Activated CD4-positive, alpha-beta memory T cell treated with anti-CD3 and anti-CD28 coated beads for 36 hours (primary cell): ENCODE results near the gene RERE. TPM values are rescaled to one million over a fixed set of nuclear protein-coding genes. Genes with fewer than 3 reads are reported as not detected.

ENCODE experiments used
- CTCF ChIA-PET: fragments of 350-600 bp; sonication (Branson Sonifier 250); formaldehyde crosslinking; loops from one replicate; lab custom pipeline; 2021; ENCODE audit warnings: antibody characterized with exemption, inconsistent platforms; lab: Charles Lee
- POLR2A ChIA-PET: fragments of 350-600 bp; sonication (Branson Sonifier 250); formaldehyde crosslinking; loops from one replicate; lab custom pipeline; 2021; ENCODE audit warnings: antibody characterized with exemption; lab: Charles Lee
- DNase-seq: peaks from one replicate; pipeline ENCODE4 v3.0.0-alpha.2; 2020
- H3K27ac Mint-ChIP-seq: one replicate; pipeline ENCODE4 v1.8.0; 2021; ENCODE audit warnings: mixed read lengths
- H3K27me3 Mint-ChIP-seq: one replicate; pipeline ENCODE4 v1.8.0; 2021; ENCODE audit warnings: mixed read lengths
- H3K36me3 Mint-ChIP-seq: one replicate; pipeline ENCODE4 v1.8.0; 2021; ENCODE audit warnings: mixed read lengths
- H3K4me1 Mint-ChIP-seq: one replicate; pipeline ENCODE4 v1.8.0; 2021; ENCODE audit warnings: low read depth, mixed read lengths
- H3K4me3 Mint-ChIP-seq: one replicate; pipeline ENCODE4 v1.8.0; 2021; ENCODE audit warnings: mild to moderate bottlenecking, mixed read lengths
- H3K9me3 Mint-ChIP-seq: one replicate; pipeline ENCODE4 v1.8.0; 2021; ENCODE audit warnings: mixed read lengths
- intact Hi-C: fragments of 100-400 bp; cut with micrococcal nuclease; formaldehyde crosslinking; loops from one replicate; pipeline ENCODE4 v1.15.1; 2023
- total RNA-seq, 2 experiments: library from RNA; stranded (reverse); gene quantifications; one replicate each; pipeline ENCODE4 v1.2.3, GENCODE V29; 2021

RERE gene
- total RNA-seq, 2 experiments from 2014 or later: 45.0 to 50.5 TPM

- intact Hi-C loops: loop anchor here (1.0 to 10.0 kb wide), 9 partner anchors 12 to 477 kb away; partner anchors contain the start of gene ENO1
- DNase-seq: peak; percentile 36
- no peaks in the 10 kb centered on the region for H3K9me3 Mint-ChIP-seq
- peaks cover 13% of the 10 kb centered on the region for H3K36me3 Mint-ChIP-seq
- H3K4me1 Mint-ChIP-seq: peaks cover 67% of the 10 kb centered on the region
- CTCF ChIA-PET: interaction anchor here (1.0 to 6.1 kb wide), 5 partner anchors 10 to 205 kb away, joined by 3 to 28 read pairs (median 5); no protein-coding TSS in a partner anchor
- no peaks in the 10 kb centered on the region for H3K27me3 Mint-ChIP-seq
- H3K4me3 Mint-ChIP-seq: no peak overlapping the region
- H3K27ac Mint-ChIP-seq: peak overlapping the region; percentile 70
- POLR2A ChIA-PET: interaction anchor here (0.6 to 1.8 kb wide), 9 partner anchors 10 to 457 kb away, joined by 3 to 14 read pairs (median 4); no protein-coding TSS in a partner anchor
Observed at GRCh38 chr1:8397511-8397910, 419.9 kb downstream of the RERE start.

GRCh38 chr1:8396786-8397406, 420.5 kb downstream of the RERE start:
- Mint-ChIP-seq H3K27me3 (no peaks in the 10 kb centered on the region), H3K36me3 (peaks cover 8% of the 10 kb centered on the region), H3K27ac (peak overlapping the region; percentile 70), H3K4me1 (peaks cover 70% of the 10 kb centered on the region), H3K4me3 (peak overlapping the region; percentile 1), H3K9me3 (no peaks in the 10 kb centered on the region)
- CTCF ChIA-PET: interaction anchor here (1.0 to 6.1 kb wide), 5 partner anchors 11 to 80 kb away, joined by 3 to 28 read pairs (median 4); no protein-coding TSS in a partner anchor
- intact Hi-C loops: loop anchor here (1.0 to 10.0 kb wide), 9 partner anchors 12 to 478 kb away; partner anchors contain the start of gene ENO1
- peak; percentile 69 for DNase-seq
- POLR2A ChIA-PET: interaction anchor here (0.6 to 1.8 kb wide), 9 partner anchors 10 to 457 kb away, joined by 3 to 14 read pairs (median 4); no protein-coding TSS in a partner anchor

- no peaks in the 10 kb centered on the region for H3K9me3 Mint-ChIP-seq
- H3K4me3 Mint-ChIP-seq: peak overlapping the region; percentile 63
- ChIA-PET CTCF (interaction anchor here (1.0 to 6.1 kb wide), 3 partner anchors 14 to 47 kb away, joined by 4 to 28 read pairs (median 4); no protein-coding TSS in a partner anchor), POLR2A (interaction anchor here (1.0 to 1.8 kb wide), 5 partner anchors 11 to 471 kb away, joined by 3 to 14 read pairs (median 5); no protein-coding TSS in a partner anchor)
- DNase-seq: no peak
- peaks cover 9% of the 10 kb centered on the region for H3K36me3 Mint-ChIP-seq
- peaks cover 72% of the 10 kb centered on the region for H3K4me1 Mint-ChIP-seq
- no peaks in the 10 kb centered on the region for H3K27me3 Mint-ChIP-seq
- intact Hi-C loops: loop anchor here (5.0 to 10.0 kb wide), 4 partner anchors 266 to 479 kb away; partner anchors contain the start of gene ENO1
- H3K27ac Mint-ChIP-seq: peak overlapping the region; percentile 79
Observed at GRCh38 chr1:8396083-8396785, 421.2 kb downstream of the RERE start.

- intact Hi-C loops: loop anchor here (1.0 to 10.0 kb wide), 5 partner anchors 145 to 479 kb away; partner anchors contain the start of gene ENO1
- H3K4me1 Mint-ChIP-seq: peaks cover 80% of the 10 kb centered on the region
- H3K4me3 Mint-ChIP-seq: peak overlapping the region; percentile 63
- H3K27me3 Mint-ChIP-seq: no peaks in the 10 kb centered on the region
- ChIA-PET POLR2A (interaction anchor here (0.5 to 1.0 kb wide), 3 partner anchors 333 to 472 kb away, joined by 3 read pairs; no protein-coding TSS in a partner anchor), CTCF (interaction anchor here (6.1 kb wide), 1 partner anchor 14 kb away, joined by 28 read pairs; no protein-coding TSS in a partner anchor)
- no peak for DNase-seq
- peaks cover 10% of the 10 kb centered on the region for H3K36me3 Mint-ChIP-seq
- H3K27ac Mint-ChIP-seq: peak overlapping the region; percentile 79
- H3K9me3 Mint-ChIP-seq: no peaks in the 10 kb centered on the region
Observed at GRCh38 chr1:8395433-8395866, 422.0 kb downstream of the RERE start.

- Mint-ChIP-seq H3K4me3 (peak overlapping the region; percentile 63), H3K36me3 (peaks cover 13% of the 10 kb centered on the region), H3K27ac (peak overlapping the region; percentile 79), H3K4me1 (peaks cover 87% of the 10 kb centered on the region), H3K27me3 (no peaks in the 10 kb centered on the region), H3K9me3 (no peaks in the 10 kb centered on the region)
- peak; percentile 67 for DNase-seq
- ChIA-PET POLR2A (interaction anchor here (1.1 kb wide), 1 partner anchor 27 kb away, joined by 3 read pairs; no protein-coding TSS in a partner anchor), CTCF (interaction anchor here (6.1 kb wide), 1 partner anchor 15 kb away, joined by 28 read pairs; no protein-coding TSS in a partner anchor)
- intact Hi-C loops: loop anchor here (1.0 to 10.0 kb wide), 5 partner anchors 146 to 480 kb away; partner anchors contain the start of gene ENO1
Observed at GRCh38 chr1:8394456-8395321, 422.8 kb downstream of the RERE start.

- Mint-ChIP-seq H3K27ac (peak overlapping the region; percentile 28), H3K4me1 (peaks cover 84% of the 10 kb centered on the region), H3K36me3 (peaks cover 14% of the 10 kb centered on the region), H3K9me3 (no peaks in the 10 kb centered on the region), H3K4me3 (no peak overlapping the region), H3K27me3 (no peaks in the 10 kb centered on the region)
- CTCF ChIA-PET: no interaction called here
- intact Hi-C loops: loop anchor here (10.0 kb wide), 2 partner anchors 312 to 482 kb away; partner anchors contain the start of gene ENO1
- DNase-seq: no peak
- POLR2A ChIA-PET: no interaction called here
Observed at GRCh38 chr1:8392522-8392921, 424.9 kb downstream of the RERE start.

GRCh38 chr1:8390707-8391106, 426.7 kb downstream of the RERE start:
- intact Hi-C loops: loop anchor here (10.0 kb wide), 2 partner anchors 314 to 484 kb away; partner anchors contain the start of gene ENO1
- Mint-ChIP-seq H3K4me3 (no peak overlapping the region), H3K27ac (peak overlapping the region; percentile 6), H3K36me3 (peaks cover 18% of the 10 kb centered on the region), H3K4me1 (peaks cover 80% of the 10 kb centered on the region), H3K9me3 (no peaks in the 10 kb centered on the region), H3K27me3 (no peaks in the 10 kb centered on the region)
- POLR2A ChIA-PET: interaction anchor here (1.1 kb wide), 1 partner anchor 130 kb away, joined by 3 read pairs; no protein-coding TSS in a partner anchor
- CTCF ChIA-PET: interaction anchor here (1.4 kb wide), 1 partner anchor 12 kb away, joined by 4 read pairs; no protein-coding TSS in a partner anchor
- DNase-seq: no peak

- peaks cover 17% of the 10 kb centered on the region for H3K36me3 Mint-ChIP-seq
- ChIA-PET CTCF (no interaction called here), POLR2A (no interaction called here)
- peak overlapping the region; percentile 59 for H3K27ac Mint-ChIP-seq
- H3K4me3 Mint-ChIP-seq: no peak overlapping the region
- no peaks in the 10 kb centered on the region for H3K9me3 Mint-ChIP-seq
- no peaks in the 10 kb centered on the region for H3K27me3 Mint-ChIP-seq
- peak; percentile 75 for DNase-seq
- peaks cover 79% of the 10 kb centered on the region for H3K4me1 Mint-ChIP-seq
- intact Hi-C loops: loop anchor here (10.0 kb wide), 2 partner anchors 315 to 485 kb away; partner anchors contain the start of gene ENO1
Observed at GRCh38 chr1:8389958-8390535, 427.4 kb downstream of the RERE start.

GRCh38 chr1:8388732-8389562, 428.5 kb downstream of the RERE start:
- no peak for DNase-seq
- H3K4me1 Mint-ChIP-seq: peaks cover 79% of the 10 kb centered on the region
- no peaks in the 10 kb centered on the region for H3K27me3 Mint-ChIP-seq
- peak overlapping the region; percentile 53 for H3K27ac Mint-ChIP-seq
- H3K9me3 Mint-ChIP-seq: no peaks in the 10 kb centered on the region
- H3K36me3 Mint-ChIP-seq: peaks cover 17% of the 10 kb centered on the region
- intact Hi-C loops: no loop called here
- ChIA-PET POLR2A (no interaction called here), CTCF (no interaction called here)
- no peak overlapping the region for H3K4me3 Mint-ChIP-seq

- CTCF ChIA-PET: interaction anchor here (0.6 to 1.6 kb wide), 5 partner anchors 8 to 343 kb away, joined by 3 to 5 read pairs (median 4); no protein-coding TSS in a partner anchor
- intact Hi-C loops: no loop called here
- peak overlapping the region; percentile 21 for H3K27ac Mint-ChIP-seq
Observed at GRCh38 chr1:8386247-8386646, 431.2 kb downstream of the RERE start.

More at GRCh38 chr1:8386247-8386646, 431.2 kb downstream of the RERE start:
- POLR2A ChIA-PET: no interaction called here
- Mint-ChIP-seq H3K4me3 (no peak overlapping the region), H3K4me1 (peaks cover 84% of the 10 kb centered on the region), H3K27me3 (no peaks in the 10 kb centered on the region), H3K9me3 (no peaks in the 10 kb centered on the region), H3K36me3 (peaks cover 20% of the 10 kb centered on the region)
- DNase-seq: no peak
